ENCODE results near the gene COX19. TPM values are rescaled to one million over a fixed set of nuclear protein-coding genes. Genes with fewer than 3 reads are reported as not detected.

Gene COX19
- total and polyA plus RNA-seq, 2 of the 13 experiments (the other 11 are each of a cell fraction or from before 2014, with no cell fraction given) = 11.5 to 21.7 TPM

- Histone ChIP-seq H2AFZ (ENCODE audit: low read length) (no peak overlapping the region), H3K4me1 (ENCODE audit: insufficient read depth, low read length) (peaks cover 60% of the 10 kb centered on the region), H4K20me1 (ENCODE audit: insufficient read depth, low read length) (no peaks in the 10 kb centered on the region), H3K9me3 (ENCODE audit: low read length) (no peaks in the 10 kb centered on the region), H3K4me2 (ENCODE audit: low read depth, low read length) (no peak overlapping the region), H3K9ac (ENCODE audit: insufficient read depth, low read depth, low read length) (no peak overlapping the region), H3K79me2 (ENCODE audit: insufficient read depth, low read length) (peaks cover 26% of the 10 kb centered on the region), H3K27me3 (ENCODE audit: control insufficient read depth in 1 of 2, insufficient read depth in 2 of 2, low read length in 2 of 2) (no peaks in the 10 kb centered on the region), H3K27ac (ENCODE audit: extremely low read length, insufficient read depth, low read length) (no peak overlapping the region), H3K4me3 (replicated peaks in 1 of 3; ENCODE audit: insufficient read depth in 1 of 3, low read depth in 2 of 3, low read length in 3 of 3) (no peak overlapping the region), H3K36me3 (replicated peaks in 1 of 2; ENCODE audit: control insufficient read depth in 1 of 2, insufficient read depth in 2 of 2, low read length in 2 of 2) (peaks cover 9 to 16% of the 10 kb centered on the region in 2 experiments; a peak in 3 of 5 replicates)
- DNase-seq (ENCODE audit: low spot score) (no peak), FAIRE-seq (no peak), ATAC-seq (no peak)
- no TSS peak for BruUV-seq (replicated peaks)
- intact Hi-C loops (cut with micrococcal nuclease; ENCODE audit: unreplicated experiment) (no loop called here), in situ Hi-C loops (cut with HindIII; ENCODE audit: extremely low pct_ligation_motif_present, low pct_unique_long_range_greater_than_20kb) (no loop called here)
- 96% methylated on average over 5 of the region's 56 CpGs for WGBS (ENCODE audit: low lambda C conversion rate)
- TF ChIP-seq ERF (CRISPR knock-in tag; IDR thresholded peaks at IDR 0.05) (no peak), AGO2 (optimal IDR thresholded peaks at IDR 0.05; ENCODE audit: low read depth, low read length) (peak; percentile 69), RBM22 (optimal IDR thresholded peaks at IDR 0.05; ENCODE audit: low read length) (peak; percentile 42), ZNF777 (CRISPR knock-in tag; IDR thresholded peaks at IDR 0.05) (no peak), ZNF629 (CRISPR knock-in tag; conservative IDR thresholded peaks at IDR 0.05) (peak; percentile 66; the same call in 1 of the 2 replicates), ZNF644 (CRISPR knock-in tag; IDR thresholded peaks at IDR 0.05; ENCODE audit: low read depth) (no peak), RBFOX2 (IDR thresholded peaks at IDR 0.05; ENCODE audit: low read depth, low read length) (peak; percentile 74), ZFP91 (CRISPR knock-in tag; IDR thresholded peaks at IDR 0.05; ENCODE audit: borderline replicate concordance) (peak; percentile 38; the same call in 1 of the 2 replicates), ZBTB33 (CRISPR knock-in tag; IDR thresholded peaks at IDR 0.05) (peak; percentile 79), NONO (IDR thresholded peaks at IDR 0.05) (no peak), NONO (CRISPR knock-in tag; conservative IDR thresholded peaks at IDR 0.05) (0 out of 2 replicates have a peak, but pooled peaks have one; percentile 32), FOXA3 (CRISPR knock-in tag; IDR thresholded peaks at IDR 0.05) (no peak), ZFP90 (CRISPR knock-in tag; IDR thresholded peaks at IDR 0.05; ENCODE audit: borderline replicate concordance) (no peak)
- CTCF ChIA-PET (ENCODE audit: low intra/inter-chr PET ratio, low total read pairs) = no interaction called here
- POLR2A ChIA-PET = interaction anchor here (6.1 kb wide), 1 partner anchor 11 kb away, joined by 97 read pairs; the partner anchor contains the start of gene COX19
These were observed 11.7 kb upstream of the COX19 start for GRCh38 chr7:986766-987751.
